ENCODE data around the gene LBR. TPM values are rescaled to one million over a fixed set of nuclear protein-coding genes. Genes with fewer than 3 reads are reported as not detected.

The LBR gene
- total RNA-seq, 1 donor from 2014 or later: 35.8 TPM

DNA sequence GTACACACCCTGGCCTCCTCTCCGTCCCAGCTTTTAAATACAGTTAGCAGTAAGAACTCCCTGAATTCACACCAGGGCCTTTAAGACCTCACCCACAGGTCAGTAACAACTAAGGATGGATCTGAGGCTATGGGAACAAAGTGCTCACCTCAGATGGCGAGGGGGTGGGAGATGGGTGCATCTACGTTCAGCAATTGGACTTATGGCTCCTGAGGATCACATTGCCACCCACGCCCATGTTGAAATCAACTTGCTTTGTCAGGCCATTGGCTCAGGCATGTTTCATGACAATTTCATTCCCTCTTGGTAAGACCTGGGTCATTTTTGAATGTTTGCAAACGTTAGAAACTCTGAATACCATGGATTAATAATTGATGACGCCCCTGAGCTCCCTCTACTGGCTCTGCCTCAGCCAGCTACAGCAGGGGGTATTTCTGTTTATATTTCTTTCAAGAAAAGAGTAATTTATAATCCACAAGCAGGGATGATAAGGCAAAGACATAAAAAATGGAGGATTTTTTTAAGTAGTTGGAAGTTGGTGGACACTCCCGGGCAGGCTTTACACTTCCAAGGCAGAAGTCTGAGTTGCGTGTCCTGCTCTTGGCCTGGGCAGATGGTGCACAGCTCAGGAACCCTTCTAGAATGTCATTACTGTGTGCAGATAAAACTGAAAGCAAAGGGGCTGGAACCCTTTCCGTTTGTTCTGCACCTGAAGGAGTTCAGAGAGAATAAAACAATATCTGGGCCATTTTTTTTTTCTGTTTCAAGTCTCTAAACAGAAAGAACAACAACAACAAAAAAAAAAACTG, 13.7 kb upstream of the LBR start:
- Histone ChIP-seq H3K27me3 (ENCODE audit: control insufficient read depth, insufficient read depth, low read length) (peaks cover 2% of the 10 kb centered on the region), H3K4me3 (ENCODE audit: low read depth, low read length) (no peak overlapping the region), H3K36me3 (ENCODE audit: control insufficient read depth, insufficient read depth, low read length) (no peaks in the 10 kb centered on the region)
- TF ChIP-seq, protein P1, sequence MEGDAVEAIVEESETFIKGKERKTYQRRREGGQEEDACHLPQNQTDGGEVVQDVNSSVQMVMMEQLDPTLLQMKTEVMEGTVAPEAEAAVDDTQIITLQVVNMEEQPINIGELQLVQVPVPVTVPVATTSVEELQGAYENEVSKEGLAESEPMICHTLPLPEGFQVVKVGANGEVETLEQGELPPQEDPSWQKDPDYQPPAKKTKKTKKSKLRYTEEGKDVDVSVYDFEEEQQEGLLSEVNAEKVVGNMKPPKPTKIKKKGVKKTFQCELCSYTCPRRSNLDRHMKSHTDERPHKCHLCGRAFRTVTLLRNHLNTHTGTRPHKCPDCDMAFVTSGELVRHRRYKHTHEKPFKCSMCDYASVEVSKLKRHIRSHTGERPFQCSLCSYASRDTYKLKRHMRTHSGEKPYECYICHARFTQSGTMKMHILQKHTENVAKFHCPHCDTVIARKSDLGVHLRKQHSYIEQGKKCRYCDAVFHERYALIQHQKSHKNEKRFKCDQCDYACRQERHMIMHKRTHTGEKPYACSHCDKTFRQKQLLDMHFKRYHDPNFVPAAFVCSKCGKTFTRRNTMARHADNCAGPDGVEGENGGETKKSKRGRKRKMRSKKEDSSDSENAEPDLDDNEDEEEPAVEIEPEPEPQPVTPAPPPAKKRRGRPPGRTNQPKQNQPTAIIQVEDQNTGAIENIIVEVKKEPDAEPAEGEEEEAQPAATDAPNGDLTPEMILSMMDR (IDR thresholded peaks at IDR 0.05; ENCODE audit: insufficient read depth, low read length, severe bottlenecking): peak; percentile 15
- no peak for FAIRE-seq
- DNase-seq (ENCODE audit: low read depth): peak; percentile 68

DNA sequence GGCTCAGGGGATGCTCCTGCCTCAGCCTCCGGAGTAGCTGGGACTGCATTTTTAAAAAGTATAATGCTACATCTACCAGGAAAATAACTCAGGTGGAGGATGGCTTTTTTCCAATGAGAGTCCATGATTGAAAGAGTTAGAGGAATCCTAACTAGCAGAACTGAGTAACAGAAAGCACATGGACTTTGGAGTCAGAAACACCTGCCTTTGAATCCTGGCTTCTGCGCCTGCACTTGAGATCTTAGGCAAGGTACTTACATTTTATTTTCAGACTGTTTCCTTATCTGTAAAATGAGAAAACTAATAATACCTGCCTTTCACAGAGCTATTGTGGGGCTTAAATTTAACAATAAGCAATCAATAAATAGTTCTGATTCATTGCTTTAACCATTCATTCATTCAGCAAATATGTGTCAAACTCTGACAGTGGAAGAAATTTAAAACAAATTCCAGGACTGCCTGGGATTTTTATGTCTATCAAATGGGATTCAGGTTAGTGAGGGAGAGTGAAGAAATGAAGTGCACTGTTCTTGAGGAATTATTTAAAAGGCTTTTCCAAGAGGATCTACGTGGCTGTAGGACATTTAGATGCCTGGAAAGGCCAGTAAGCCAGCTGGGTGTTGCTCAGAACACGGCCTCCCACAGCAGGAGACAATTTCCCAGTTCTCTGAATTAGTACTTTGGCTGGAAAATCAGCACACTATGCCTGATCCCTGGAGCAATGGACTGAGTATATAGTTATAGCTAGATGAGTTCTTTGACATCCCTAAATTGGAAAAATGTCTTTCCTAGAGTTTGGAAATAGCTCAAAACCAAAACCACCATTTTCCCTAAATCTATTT, 12.8 kb upstream of the LBR start:
- no peak for FAIRE-seq

DNA sequence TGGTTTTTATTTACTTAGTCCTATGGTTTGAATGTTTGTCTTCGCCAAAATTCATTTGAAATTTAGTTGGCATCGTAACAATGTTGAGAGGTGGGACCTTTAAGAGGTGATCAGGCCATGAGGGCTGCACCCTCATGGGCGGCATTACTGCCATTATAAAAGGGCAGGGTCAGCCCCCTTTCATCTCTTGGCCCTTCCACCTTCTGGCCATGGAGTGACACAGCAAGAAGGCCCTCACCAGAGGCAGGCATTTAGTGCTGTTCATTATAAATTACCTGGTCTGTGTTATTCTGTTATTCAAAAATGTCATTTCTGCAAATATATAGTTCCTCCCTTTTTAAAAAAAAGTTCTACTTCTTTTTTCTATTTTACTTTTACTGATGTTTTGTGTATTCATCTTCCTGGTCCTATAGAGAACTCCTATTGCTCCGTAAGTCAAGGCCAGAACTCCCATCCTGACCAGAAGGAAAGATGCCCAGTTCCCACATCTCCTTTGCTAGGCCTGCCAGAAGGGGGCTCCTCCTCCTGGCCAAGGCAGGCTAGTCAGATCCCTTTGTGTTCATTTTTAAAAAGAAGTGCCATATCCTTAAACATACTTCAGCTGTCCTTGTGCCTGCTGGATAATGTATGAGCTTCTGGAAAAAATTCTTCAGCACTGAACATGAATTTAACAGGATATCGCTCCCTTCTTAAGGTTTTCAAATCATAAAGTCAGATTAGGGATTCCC, 10.0 kb upstream of the LBR start:
- H3K4me3 ChIP-seq (ENCODE audit: low read depth, low read length): no peak overlapping the region
- DNase-seq (ENCODE audit: low read depth): no peak
- no peaks in the 10 kb centered on the region for H3K36me3 ChIP-seq (ENCODE audit: control insufficient read depth, insufficient read depth, low read length)
- peaks cover 2% of the 10 kb centered on the region for H3K27me3 ChIP-seq (ENCODE audit: control insufficient read depth, insufficient read depth, low read length)
- FAIRE-seq: no peak
- TF ChIP-seq, protein P1 (IDR thresholded peaks at IDR 0.05; ENCODE audit: insufficient read depth, low read length, severe bottlenecking): peak; percentile 49

More for the DNA sequence above, 12.8 kb upstream of the LBR start:
- DNase-seq (ENCODE audit: low read depth): no peak
- H3K36me3 ChIP-seq (ENCODE audit: control insufficient read depth, insufficient read depth, low read length): no peaks in the 10 kb centered on the region
- peaks cover 2% of the 10 kb centered on the region for H3K27me3 ChIP-seq (ENCODE audit: control insufficient read depth, insufficient read depth, low read length)
- H3K4me3 ChIP-seq (ENCODE audit: low read depth, low read length): no peak overlapping the region
- TF ChIP-seq, protein P1 (IDR thresholded peaks at IDR 0.05; ENCODE audit: insufficient read depth, low read length, severe bottlenecking): no peak

DNA sequence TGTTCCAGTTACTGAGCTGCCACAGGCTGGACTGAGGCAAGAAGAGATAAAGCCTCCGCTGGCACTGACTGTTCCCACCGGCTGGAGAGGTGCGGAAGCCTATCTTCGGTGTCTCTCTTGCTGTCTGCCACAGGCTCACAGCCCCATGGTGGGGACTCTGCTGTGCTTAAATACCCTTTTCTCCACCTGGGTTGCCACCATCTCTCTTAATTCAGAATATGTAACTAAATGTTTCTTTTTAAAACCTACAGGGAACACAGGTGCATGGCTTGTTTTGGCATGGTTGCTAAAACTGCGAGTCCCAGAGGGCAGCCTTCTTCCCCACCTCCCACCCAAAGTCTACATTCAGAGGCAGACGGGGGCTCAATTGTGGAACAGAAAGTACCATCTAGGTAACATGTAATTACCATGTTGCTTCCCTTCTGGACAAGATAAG, 8.1 kb upstream of the LBR start:
- TF ChIP-seq, protein P1 (IDR thresholded peaks at IDR 0.05; ENCODE audit: insufficient read depth, low read length, severe bottlenecking): no peak
- DNase-seq (ENCODE audit: low read depth) (no peak), FAIRE-seq (no peak)
- no peak overlapping the region for H3K4me3 ChIP-seq (ENCODE audit: low read depth, low read length)
- H3K36me3 ChIP-seq (ENCODE audit: control insufficient read depth, insufficient read depth, low read length): no peaks in the 10 kb centered on the region
- peaks cover 2% of the 10 kb centered on the region for H3K27me3 ChIP-seq (ENCODE audit: control insufficient read depth, insufficient read depth, low read length)

DNA sequence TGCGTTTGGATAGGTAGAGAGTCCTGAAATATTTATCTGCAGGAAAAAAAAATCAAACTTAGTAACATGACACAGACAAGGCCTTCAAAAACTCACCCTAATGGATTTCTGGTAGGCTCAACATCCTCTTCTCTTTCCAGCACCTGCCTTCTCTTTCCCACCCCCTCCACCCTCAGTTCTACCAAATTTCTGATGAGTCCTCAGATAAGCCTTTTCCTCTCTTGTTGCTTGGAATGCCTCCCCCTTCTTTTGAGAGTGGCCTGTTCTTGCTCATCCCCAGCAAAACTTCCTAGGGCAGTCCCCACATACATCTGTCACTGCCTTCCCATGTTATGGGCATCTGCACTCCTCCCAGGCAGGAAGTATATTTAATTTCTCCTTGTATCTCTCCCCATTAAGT, 7.6 kb upstream of the LBR start:
- FAIRE-seq (no peak), DNase-seq (ENCODE audit: low read depth) (no peak)
- Histone ChIP-seq H3K27me3 (ENCODE audit: control insufficient read depth, insufficient read depth, low read length) (peaks cover 2% of the 10 kb centered on the region), H3K36me3 (ENCODE audit: control insufficient read depth, insufficient read depth, low read length) (no peaks in the 10 kb centered on the region), H3K4me3 (ENCODE audit: low read depth, low read length) (no peak overlapping the region)
- TF ChIP-seq, protein P1 (IDR thresholded peaks at IDR 0.05; ENCODE audit: insufficient read depth, low read length, severe bottlenecking): no peak

Data from bronchial epithelial cell (primary cell).